ENCODE measurements around the gene MIOS.
"Not testable (repeated sequence)": the region's sequence is repeated elsewhere in the genome, so short reads cannot be mapped to it uniquely, and the experiment has no call there.

MIOS gene

GRCh38 chr7:7654964-7655715 is 88.5 kb downstream of the MIOS start:
- Histone ChIP-seq H3K9me2 (replicated peaks; ENCODE audit: insufficient read depth, low read length) (no peaks in the 10 kb centered on the region), H3K9ac (ENCODE audit: low read length) (no peak overlapping the region), H3K4me1 (ENCODE audit: low read length) (no peaks in the 10 kb centered on the region), H3K79me2 (ENCODE audit: low read length) (peaks cover 6% of the 10 kb centered on the region), H3K9me3 (replicated peaks; ENCODE audit: insufficient read depth, low read length) (no peaks in the 10 kb centered on the region), H3K4me2 (ENCODE audit: low read depth, low read length) (no peak overlapping the region), H3K36me3 (replicated peaks; ENCODE audit: insufficient read depth, low read length) (no peaks in the 10 kb centered on the region), H4K20me1 (ENCODE audit: insufficient read depth, low read length) (no peaks in the 10 kb centered on the region), H3K27ac (ENCODE audit: low read length) (no peak overlapping the region), H3F3A (ENCODE audit: insufficient read depth, low read length) (no peaks in the 10 kb centered on the region), H3K27me3 (replicated peaks; ENCODE audit: insufficient read depth, low read length) (no peaks in the 10 kb centered on the region), H3K4me3 (ENCODE audit: low read length) (no peak overlapping the region), H2AFZ (ENCODE audit: low read length) (no peak overlapping the region)
- TF ChIP-seq EZH2 (optimal IDR thresholded peaks at IDR 0.05; ENCODE audit: low read depth, low read length) (no peak), EZH2phosphoT487 (IDR thresholded peaks at IDR 0.05; ENCODE audit: low read length) (no peak)
- TF ChIP-seq, protein P1, sequence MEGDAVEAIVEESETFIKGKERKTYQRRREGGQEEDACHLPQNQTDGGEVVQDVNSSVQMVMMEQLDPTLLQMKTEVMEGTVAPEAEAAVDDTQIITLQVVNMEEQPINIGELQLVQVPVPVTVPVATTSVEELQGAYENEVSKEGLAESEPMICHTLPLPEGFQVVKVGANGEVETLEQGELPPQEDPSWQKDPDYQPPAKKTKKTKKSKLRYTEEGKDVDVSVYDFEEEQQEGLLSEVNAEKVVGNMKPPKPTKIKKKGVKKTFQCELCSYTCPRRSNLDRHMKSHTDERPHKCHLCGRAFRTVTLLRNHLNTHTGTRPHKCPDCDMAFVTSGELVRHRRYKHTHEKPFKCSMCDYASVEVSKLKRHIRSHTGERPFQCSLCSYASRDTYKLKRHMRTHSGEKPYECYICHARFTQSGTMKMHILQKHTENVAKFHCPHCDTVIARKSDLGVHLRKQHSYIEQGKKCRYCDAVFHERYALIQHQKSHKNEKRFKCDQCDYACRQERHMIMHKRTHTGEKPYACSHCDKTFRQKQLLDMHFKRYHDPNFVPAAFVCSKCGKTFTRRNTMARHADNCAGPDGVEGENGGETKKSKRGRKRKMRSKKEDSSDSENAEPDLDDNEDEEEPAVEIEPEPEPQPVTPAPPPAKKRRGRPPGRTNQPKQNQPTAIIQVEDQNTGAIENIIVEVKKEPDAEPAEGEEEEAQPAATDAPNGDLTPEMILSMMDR (IDR thresholded peaks at IDR 0.05; ENCODE audit: low read length) = no peak
- DNase-seq = no peak

DNA sequence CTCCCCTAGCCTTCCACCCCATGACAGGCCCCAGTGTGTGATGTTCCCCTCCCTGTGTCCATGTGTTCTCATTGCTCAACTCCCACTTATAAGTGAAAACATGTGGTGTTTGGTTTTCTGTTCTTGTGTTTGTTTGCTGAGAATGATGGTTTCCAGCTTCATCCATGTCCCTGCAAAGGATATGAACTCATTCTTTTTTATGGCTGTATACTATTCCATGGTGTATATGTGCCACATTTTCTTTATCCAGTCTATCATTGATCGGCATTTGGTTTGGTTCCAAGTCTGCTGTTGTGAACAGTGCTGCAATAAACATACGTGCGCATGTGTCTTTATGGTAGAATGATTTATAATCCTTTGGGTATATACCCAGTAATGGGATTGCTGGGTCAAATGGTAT is 89.8 kb downstream of the MIOS start:
- H3K9me2 ChIP-seq (replicated peaks; ENCODE audit: insufficient read depth, low read length); H3K36me3 ChIP-seq (replicated peaks; ENCODE audit: insufficient read depth, low read length); H2AFZ ChIP-seq (ENCODE audit: low read length); H3K4me2 ChIP-seq (ENCODE audit: low read depth, low read length); DNase-seq; H3F3A ChIP-seq (ENCODE audit: insufficient read depth, low read length); H3K27me3 ChIP-seq (replicated peaks; ENCODE audit: insufficient read depth, low read length); H3K27ac ChIP-seq (ENCODE audit: low read length); H4K20me1 ChIP-seq (ENCODE audit: insufficient read depth, low read length); H3K9me3 ChIP-seq (replicated peaks; ENCODE audit: insufficient read depth, low read length); H3K4me3 ChIP-seq (ENCODE audit: low read length); H3K9ac ChIP-seq (ENCODE audit: low read length); H3K79me2 ChIP-seq (ENCODE audit: low read length); H3K4me1 ChIP-seq (ENCODE audit: low read length): not testable (repeated sequence)

Data from MM.1S (cell line).